Progenitor cell of endocrine pancreas (in vitro differentiated cells): ENCODE measurements around the gene RALGPS2. TPM values are rescaled to one million over a fixed set of nuclear protein-coding genes. Genes with fewer than 3 reads are reported as not detected.

ENCODE experiments used
- DNase-seq: peaks from one replicate; pipeline ENCODE4 v3.0.0; 2021; ENCODE audit warnings: low spot score; ENCODE audit not compliant: unreplicated experiment
- H3K27ac Mint-ChIP-seq: 2 replicates; pipeline ENCODE4 v1.8.0; 2021; ENCODE audit warnings: mild to moderate bottlenecking, moderate library complexity, mixed read lengths
- H3K27me3 Mint-ChIP-seq: 2 replicates; pipeline ENCODE4 v1.8.0; 2021; ENCODE audit warnings: mixed read lengths
- H3K36me3 Mint-ChIP-seq: 2 replicates; pipeline ENCODE4 v1.8.0; 2022; ENCODE audit warnings: mixed read lengths; ENCODE audit not compliant: insufficient read depth
- H3K4me1 Mint-ChIP-seq: 2 replicates; pipeline ENCODE4 v1.8.0; 2021; ENCODE audit warnings: low read depth, mixed read lengths
- H3K4me3 Mint-ChIP-seq: 2 replicates; pipeline ENCODE4 v1.8.0; 2021; ENCODE audit warnings: low read depth, mild to moderate bottlenecking, moderate library complexity, mixed read lengths
- H3K9me3 Mint-ChIP-seq: 2 replicates; pipeline ENCODE4 v1.8.0; 2021; ENCODE audit warnings: low read depth, mixed read lengths
- total RNA-seq: library from RNA; stranded (reverse); gene quantifications from 2 replicates; pipeline ENCODE4 v1.2.1, GENCODE V29; 2021
- TF ChIP-seq, protein P1 (sequence below): fragments of 200-600 bp; sonication (generic); IDR thresholded peaks from one replicate; pipeline ENCODE4 v1.5.0; 2021; ENCODE audit warnings: antibody characterized with exemption, mild to moderate bottlenecking; ENCODE audit not compliant: unreplicated experiment

Gene RALGPS2
- total RNA-seq, 1 donor from 2014 or later, result 58.9 TPM

DNA sequence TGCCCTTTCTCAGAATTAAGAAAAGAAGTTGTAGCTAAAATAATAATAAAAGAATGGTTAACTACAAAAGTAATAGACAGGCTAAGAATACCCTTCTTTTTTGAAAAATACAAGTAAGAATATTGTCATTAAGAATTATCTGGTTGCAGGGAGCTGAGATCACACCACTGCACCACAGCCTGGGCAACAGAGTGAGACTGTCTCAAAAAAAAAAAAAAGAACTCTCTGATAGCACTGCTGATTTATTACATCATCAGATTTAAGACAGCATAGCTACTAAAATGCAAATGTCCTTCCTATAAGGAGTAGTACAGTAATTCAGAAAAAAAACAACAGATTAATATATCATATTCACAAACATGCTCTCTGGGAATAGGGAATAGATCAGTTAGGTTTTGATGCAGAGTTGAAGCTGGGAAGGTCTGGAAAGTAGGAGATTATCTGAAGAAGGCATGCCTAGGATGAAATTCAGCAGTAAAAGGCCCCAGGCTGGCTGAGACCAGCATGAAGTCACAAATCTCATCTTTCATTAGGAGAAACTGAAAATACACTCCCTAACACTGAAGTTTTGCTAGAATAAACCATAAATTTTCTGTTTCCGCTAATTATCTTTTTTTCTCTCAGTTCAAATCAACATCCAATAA, 176.6 kb downstream of the RALGPS2 start:
- H3K27me3 Mint-ChIP-seq, result no peaks in the 10 kb centered on the region
- no peak overlapping the region for H3K4me3 Mint-ChIP-seq
- no peak overlapping the region for H3K27ac Mint-ChIP-seq
- peaks cover 13% of the 10 kb centered on the region for H3K9me3 Mint-ChIP-seq
- TF ChIP-seq, protein P1, sequence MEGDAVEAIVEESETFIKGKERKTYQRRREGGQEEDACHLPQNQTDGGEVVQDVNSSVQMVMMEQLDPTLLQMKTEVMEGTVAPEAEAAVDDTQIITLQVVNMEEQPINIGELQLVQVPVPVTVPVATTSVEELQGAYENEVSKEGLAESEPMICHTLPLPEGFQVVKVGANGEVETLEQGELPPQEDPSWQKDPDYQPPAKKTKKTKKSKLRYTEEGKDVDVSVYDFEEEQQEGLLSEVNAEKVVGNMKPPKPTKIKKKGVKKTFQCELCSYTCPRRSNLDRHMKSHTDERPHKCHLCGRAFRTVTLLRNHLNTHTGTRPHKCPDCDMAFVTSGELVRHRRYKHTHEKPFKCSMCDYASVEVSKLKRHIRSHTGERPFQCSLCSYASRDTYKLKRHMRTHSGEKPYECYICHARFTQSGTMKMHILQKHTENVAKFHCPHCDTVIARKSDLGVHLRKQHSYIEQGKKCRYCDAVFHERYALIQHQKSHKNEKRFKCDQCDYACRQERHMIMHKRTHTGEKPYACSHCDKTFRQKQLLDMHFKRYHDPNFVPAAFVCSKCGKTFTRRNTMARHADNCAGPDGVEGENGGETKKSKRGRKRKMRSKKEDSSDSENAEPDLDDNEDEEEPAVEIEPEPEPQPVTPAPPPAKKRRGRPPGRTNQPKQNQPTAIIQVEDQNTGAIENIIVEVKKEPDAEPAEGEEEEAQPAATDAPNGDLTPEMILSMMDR, result no peak
- no peak for DNase-seq
- H3K36me3 Mint-ChIP-seq, result peaks cover 38% of the 10 kb centered on the region
- H3K4me1 Mint-ChIP-seq, result no peaks in the 10 kb centered on the region

DNA sequence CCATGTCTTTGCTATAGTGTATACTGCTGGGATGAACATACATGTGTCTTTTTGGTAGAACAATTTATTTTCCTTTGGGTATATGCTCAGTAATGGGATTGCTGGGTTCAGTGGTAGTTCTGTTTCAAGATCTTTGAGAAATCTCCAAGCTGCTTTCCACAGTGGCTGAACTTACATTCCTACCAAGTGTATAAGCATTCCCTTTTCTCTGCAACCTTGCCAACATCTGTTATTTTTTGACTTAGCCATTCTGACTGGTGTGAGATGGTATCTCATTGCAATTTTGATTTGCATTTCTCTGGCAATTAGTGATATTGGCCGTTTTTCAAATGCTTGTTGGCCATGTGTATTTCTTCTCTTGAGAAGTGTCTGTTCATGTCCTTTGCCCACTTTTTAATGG, 183.3 kb downstream of the RALGPS2 start:
- Mint-ChIP-seq H3K4me1 (no peaks in the 10 kb centered on the region), H3K27ac (no peak overlapping the region), H3K36me3 (peaks cover 63% of the 10 kb centered on the region), H3K9me3 (peaks cover 24% of the 10 kb centered on the region), H3K27me3 (no peaks in the 10 kb centered on the region), H3K4me3 (no peak overlapping the region)
- TF ChIP-seq, protein P1, result no peak
- no peak for DNase-seq

DNA sequence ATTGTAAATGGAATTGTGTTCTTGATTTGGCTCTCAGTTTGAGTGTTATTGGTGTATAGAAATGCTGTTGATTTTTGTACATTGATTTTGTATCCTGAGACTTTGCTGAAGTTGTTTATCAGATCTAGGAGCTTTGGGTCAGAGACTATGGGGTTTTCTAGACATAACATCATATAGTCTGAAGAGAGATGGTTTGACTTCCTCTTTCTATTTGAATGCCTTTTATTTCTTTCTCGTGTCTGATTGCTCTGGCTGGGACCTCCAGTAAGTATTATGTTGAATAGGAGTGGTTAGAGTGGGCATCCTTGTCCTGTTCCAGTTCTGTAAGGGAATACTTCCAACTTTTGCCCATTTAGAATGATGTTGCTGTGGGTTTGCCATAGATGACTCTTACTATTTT, 185.0 kb downstream of the RALGPS2 start:
- H3K9me3 Mint-ChIP-seq, result peaks cover 14% of the 10 kb centered on the region
- H3K27me3 Mint-ChIP-seq, result no peaks in the 10 kb centered on the region
- H3K36me3 Mint-ChIP-seq, result peaks cover 52% of the 10 kb centered on the region
- TF ChIP-seq, protein P1, result no peak
- DNase-seq, result no peak
- no peaks in the 10 kb centered on the region for H3K4me1 Mint-ChIP-seq
- no peak overlapping the region for H3K27ac Mint-ChIP-seq
- no peak overlapping the region for H3K4me3 Mint-ChIP-seq

DNA sequence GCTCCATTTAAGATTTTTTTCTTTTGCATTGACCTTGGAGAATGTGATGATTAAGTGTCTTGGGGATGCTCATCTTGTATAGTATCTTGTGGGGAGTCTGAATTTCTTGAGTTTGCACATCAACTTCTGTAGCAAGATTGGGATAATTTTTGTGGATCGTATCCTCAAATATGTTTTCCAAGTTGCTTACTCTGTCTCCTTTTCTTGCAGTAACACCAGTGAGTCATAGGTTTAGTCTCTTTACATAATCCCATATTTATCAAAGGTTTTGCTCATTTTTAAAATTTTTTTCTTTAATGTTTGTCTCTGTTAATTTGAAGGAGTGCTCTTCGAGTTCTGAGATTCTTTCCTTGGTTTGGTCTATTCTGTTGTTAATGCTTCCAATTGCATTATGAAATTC, 187.6 kb downstream of the RALGPS2 start:
- H3K27ac Mint-ChIP-seq, result no peak overlapping the region
- no peaks in the 10 kb centered on the region for H3K27me3 Mint-ChIP-seq
- no peak overlapping the region for H3K4me3 Mint-ChIP-seq
- DNase-seq, result no peak
- H3K4me1 Mint-ChIP-seq, result peaks cover 12% of the 10 kb centered on the region
- peaks cover 14% of the 10 kb centered on the region for H3K9me3 Mint-ChIP-seq
- H3K36me3 Mint-ChIP-seq, result peaks cover 52% of the 10 kb centered on the region
- TF ChIP-seq, protein P1, result no peak

DNA sequence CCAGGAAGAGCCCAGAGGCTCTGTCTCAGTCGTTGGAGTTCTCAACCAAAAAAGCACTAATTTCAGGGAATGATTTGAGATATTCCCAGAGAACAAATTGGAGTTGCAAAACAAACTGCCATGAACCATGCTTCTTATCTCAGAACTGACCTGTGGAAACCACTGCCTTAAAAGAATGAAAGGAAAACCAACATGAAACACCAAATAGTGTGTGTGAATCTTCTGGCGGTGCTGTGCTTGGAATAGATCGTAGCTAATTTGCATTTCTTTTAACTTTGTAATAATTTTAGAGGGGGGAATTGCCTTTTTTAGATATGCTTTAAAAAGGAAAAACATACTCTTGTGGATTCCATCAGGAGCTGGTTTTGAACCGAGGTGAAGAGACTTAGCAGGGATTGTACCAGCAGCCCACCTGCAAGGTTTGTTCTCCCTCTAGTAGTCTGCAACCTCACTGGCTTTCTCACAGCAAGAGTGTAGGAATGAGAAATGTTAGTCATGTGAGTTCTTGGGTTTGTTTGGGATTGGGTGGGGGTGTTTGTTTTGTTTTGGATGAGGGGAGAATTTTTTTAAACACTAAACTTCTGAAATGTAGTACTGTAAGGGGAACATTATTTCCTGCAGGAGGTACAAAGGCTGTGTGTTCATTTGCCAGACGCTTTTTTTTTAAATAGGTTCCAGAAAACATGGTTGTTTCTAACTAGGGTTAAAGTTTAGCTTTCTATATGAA, 191.6 kb downstream of the RALGPS2 start:
- H3K4me1 Mint-ChIP-seq, result peaks cover 37% of the 10 kb centered on the region
- no peak overlapping the region for H3K4me3 Mint-ChIP-seq
- H3K27me3 Mint-ChIP-seq, result no peaks in the 10 kb centered on the region
- no peak for DNase-seq
- peak overlapping the region; percentile 65 for H3K27ac Mint-ChIP-seq
- H3K9me3 Mint-ChIP-seq, result no peaks in the 10 kb centered on the region
- TF ChIP-seq, protein P1, result no peak
- H3K36me3 Mint-ChIP-seq, result peaks cover 24% of the 10 kb centered on the region
